Activated CD4-positive, alpha-beta T cell treated with anti-CD3 and anti-CD28 coated beads for 1 hour (primary cell): Measurements from ENCODE around the gene BRCC3.

Experiments used
- DNase-seq: peaks from one replicate; pipeline ENCODE4 v3.0.0-alpha.2; 2020

BRCC3 gene

GRCh38 chrX:155070975-155071693, at the start of gene BRCC3, which contains the start of the genes CMC4 and MTCP1:
Gene BRCC3 (plus strand): TSS chrX:155071508. CDS start chrX:155071528, 20 bp downstream.
Gene CMC4 (minus strand): TSS chrX:155071136. CDS start chrX:155064023, 7,113 bp downstream.
Gene MTCP1 (minus strand): TSS chrX:155071136. CDS start chrX:155066010, 5,126 bp downstream.
- DNase-seq = peak; percentile 60

GRCh38 chrX:155022585-155022984, 48.7 kb upstream of the BRCC3 start, which contains the start of gene F8:
Gene F8 (minus strand): TSS chrX:155022723. CDS start chrX:155022552, 171 bp downstream.
- no peak for DNase-seq

- no peak for DNase-seq
Observed at GRCh38 chrX:155023907-155024833, 47.1 kb upstream of the BRCC3 start.

DNA sequence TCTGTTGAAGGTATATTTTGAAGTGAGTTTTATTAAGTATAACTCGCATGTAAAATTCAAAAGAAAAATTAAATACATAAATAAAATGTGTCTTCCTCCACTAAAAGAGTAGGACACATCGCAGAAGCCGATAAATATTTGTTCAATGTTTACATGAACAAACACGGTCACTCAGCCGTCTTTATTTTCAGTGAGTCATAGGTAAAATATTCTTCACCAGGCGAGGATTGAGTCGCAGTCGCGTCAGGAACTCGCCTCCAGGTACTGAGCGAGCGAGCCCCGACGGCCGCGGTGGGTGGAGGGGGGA, 44.9 kb upstream of the BRCC3 start:
- no peak for DNase-seq

DNA sequence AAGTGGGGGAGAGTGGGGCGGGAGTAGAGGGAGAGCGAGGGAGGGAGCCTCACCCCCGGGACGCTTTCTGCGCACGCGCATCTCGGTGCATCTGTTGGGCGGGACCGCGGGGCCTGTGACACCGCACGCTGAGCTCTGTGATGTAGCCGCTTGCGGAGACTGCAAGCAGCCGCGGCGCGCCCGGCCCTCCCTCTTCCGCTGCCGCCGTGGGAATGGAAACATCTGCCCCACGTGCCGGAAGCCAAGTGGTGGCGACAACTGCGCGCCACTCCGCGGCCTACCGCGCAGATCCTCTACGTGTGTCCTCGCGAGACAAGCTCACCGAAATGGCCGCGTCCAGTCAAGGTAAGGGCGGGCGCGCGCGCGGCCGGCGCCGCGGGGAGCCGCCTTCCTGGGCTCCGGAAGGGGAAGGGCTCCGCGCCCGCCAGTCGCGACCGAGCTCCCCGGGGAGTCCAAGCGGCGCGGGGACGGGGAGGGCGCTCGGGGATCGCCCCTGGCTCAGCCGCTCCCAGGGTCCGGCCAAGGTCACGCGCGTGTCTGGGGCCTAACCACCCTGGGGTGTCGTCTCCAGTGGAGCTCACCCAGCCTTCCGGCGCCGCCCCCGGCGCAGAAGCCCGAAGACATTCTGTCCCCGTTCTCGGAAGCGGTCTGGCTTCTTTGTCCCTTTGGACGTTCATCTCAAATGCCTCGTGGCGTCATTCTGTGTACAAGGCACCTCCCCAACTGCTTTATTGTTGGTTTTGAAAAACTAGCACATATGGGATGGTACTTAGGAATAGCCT, 44.4 kb upstream of the BRCC3 start, which contains the start of gene FUNDC2:
FUNDC2 (plus strand) TSS at position 118 of the 782 bp plus-strand sequence; CDS start at position 213, 95 bp downstream.
- DNase-seq = peak; percentile 92

GRCh38 chrX:155027509-155028066, 43.7 kb upstream of the BRCC3 start:
- no peak for DNase-seq

- no peak for DNase-seq
Observed at GRCh38 chrX:155028129-155028528, 43.2 kb upstream of the BRCC3 start.

- DNase-seq = no peak
Observed at GRCh38 chrX:155028877-155029291, 42.4 kb upstream of the BRCC3 start.

DNA sequence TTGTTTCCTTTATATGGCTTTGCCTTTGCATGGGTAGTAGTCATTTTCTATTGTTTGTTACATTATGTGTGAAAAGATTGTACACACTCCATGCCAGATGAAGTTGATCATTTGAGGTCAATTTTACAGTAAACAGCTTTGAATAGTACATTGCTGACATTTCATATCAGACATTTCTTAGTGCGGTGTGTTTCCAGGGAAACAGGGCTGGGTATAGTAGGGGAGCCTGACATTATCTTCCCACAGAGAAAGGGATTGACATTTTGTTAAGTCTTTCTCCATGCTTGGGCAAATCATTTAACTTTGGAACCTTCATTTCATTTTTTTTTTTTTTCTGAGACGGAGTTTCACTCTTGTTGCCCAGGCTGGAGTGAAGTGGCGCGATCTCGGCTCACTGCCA, 39.7 kb upstream of the BRCC3 start:
- DNase-seq = no peak

DNA sequence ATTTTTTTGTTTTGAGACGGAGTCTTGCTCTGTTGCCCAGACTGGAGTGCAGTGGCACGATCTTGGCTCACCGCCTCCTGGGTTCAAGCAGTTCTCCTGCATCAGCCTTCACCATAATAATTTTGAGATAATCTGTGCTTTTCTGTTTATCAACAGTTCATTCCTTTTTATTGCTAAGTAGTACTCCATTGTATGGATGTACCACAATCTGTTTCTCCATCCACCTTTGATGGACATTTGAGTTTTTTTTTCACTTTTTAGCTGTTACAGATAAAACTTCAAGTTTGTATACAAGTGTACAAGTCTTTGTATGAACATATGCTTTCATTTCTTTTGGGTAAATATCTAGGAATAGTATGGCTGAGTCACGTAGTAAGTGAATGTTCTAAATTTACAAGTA, 35.6 kb upstream of the BRCC3 start:
- no peak for DNase-seq

- no peak for DNase-seq
Observed at GRCh38 chrX:155046129-155046810, 25.0 kb upstream of the BRCC3 start.

GRCh38 chrX:155046811-155047528, 24.3 kb upstream of the BRCC3 start:
- DNase-seq = no peak

- no peak for DNase-seq
Observed at GRCh38 chrX:155048977-155049619, 22.2 kb upstream of the BRCC3 start.

DNA sequence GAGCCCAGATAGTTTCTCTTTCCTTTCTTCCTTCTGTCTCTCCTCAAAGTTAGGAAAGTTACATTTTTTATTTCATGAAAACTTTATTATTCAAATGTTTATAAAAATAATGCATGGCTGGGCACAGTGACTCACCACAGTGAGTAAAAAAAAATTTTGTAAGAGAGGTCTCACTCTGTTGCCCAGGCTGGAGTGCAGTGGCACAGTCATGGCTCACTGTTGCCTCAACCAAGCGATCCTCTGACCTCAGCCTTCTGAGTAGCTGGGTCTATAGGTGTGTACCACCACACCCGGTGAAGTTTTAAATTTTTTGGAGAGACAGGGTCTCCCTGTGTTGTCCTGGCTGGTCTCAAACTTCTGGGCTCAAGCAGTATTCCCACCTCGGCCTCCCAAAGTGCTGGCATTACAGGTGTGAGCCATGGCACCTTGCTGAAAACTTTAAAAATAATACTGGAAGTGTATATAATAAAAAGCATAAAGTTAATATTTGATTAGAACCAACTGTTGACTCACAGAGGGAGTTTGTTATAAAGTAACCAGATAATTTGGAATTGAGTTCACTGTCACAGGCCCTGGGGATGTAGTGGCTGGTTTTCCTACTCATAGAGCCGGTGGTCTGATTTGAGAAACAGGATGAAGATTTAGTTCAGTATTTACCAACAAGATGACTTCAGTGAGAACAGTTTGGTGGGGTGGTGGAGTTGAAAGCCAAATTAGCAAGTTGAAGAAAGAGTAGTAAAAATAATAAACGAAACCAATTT, 18.4 kb upstream of the BRCC3 start:
- DNase-seq = no peak

DNA sequence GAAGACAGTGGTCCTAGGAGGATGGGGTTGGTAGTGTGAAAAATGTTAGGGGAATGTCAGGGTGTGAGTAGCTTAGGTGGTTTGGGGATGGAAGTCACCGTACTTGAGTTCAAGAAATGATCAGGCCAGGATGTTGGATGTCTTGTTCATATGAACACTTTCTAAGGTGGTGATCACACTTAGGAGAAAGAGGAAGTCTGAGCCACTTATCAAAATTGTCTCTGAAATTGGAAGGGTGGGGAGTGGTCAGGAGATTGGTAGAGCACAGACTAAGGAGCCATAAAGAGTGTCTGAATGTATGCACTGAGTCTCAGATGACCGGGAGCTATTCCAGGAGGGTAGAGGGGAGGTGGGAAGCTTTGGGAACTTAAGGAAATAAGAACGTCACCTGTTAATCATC, 17.7 kb upstream of the BRCC3 start:
- no peak for DNase-seq

GRCh38 chrX:155054255-155054654, 17.1 kb upstream of the BRCC3 start:
- no peak for DNase-seq

GRCh38 chrX:155055494-155055893, 15.8 kb upstream of the BRCC3 start:
- DNase-seq = no peak

DNA sequence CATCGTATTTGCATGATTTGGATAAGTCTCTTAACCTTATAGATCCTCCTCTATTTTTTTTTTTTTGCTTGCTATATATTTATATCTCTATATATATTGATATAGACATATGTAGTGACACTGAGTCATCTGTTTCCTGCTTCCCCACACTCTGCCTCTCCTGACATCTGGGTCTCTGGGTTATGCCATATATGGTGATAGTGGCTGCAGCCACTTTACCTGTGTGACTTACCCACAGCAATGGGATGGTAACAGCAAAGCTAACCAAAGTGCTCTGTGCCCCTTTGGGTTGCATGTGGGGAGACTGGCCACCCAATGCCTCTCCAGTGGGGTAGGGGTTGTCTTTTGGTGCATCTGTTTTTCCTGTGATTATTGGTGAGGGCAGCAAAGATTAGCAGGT, 14.8 kb upstream of the BRCC3 start:
- no peak for DNase-seq

GRCh38 chrX:155056877-155057792, 14.2 kb upstream of the BRCC3 start:
- DNase-seq = peak; percentile 27
